GM12892 (cell line): ENCODE results near the gene KATNBL1.

Experiments used
- POLR2A ChIP-seq: IDR thresholded peaks from 2 replicates; pipeline ENCODE4 v1.6.1; 2011; ENCODE audit warnings: low read depth, low read length, control low read depth
- POLR2AphosphoS5 ChIP-seq: IDR thresholded peaks from 2 replicates; pipeline ENCODE4 v1.6.1; 2011; ENCODE audit warnings: low read depth, low read length, control low read depth
- TAF1 ChIP-seq: IDR thresholded peaks from 2 replicates; pipeline ENCODE4 v1.6.1; 2011; ENCODE audit warnings: low read depth, mild to moderate bottlenecking, control low read depth, low read length, borderline replicate concordance

- no peak for TF ChIP-seq TAF1
- TF ChIP-seq POLR2A, result no peak
- TF ChIP-seq POLR2AphosphoS5, result no peak
Measured at GRCh38 chr15:34107315-34107714, 102.6 kb downstream of the KATNBL1 start.
